RWPE2 (cell line): Measurements from ENCODE around the gene CLPTM1.
A peak's percentile ranks its signal among the peaks of the same experiment; 100 is the strongest.
"Not testable (repeated sequence)": the region's sequence is repeated elsewhere in the genome, so short reads cannot be mapped to it uniquely, and the experiment has no call there.

Source experiments
- ATAC-seq: fragments of 200-7000 bp; cut with Tn5 transposase; 3 replicates; pipeline ENCODE4 v1.9.1; 2021; ENCODE audit warnings: low read depth
- DNase-seq: peaks from one replicate; pipeline ENCODE4 v3.0.0-alpha.2; 2020; ENCODE audit warnings: low spot score
- H3K27ac ChIP-seq: fragments of 450-650 bp; 2 replicates; pipeline ENCODE4 v1.5.1; 2017; ENCODE audit warnings: mild to moderate bottlenecking; ENCODE audit not compliant: poor library complexity, severe bottlenecking
- H3K27me3 ChIP-seq: fragments of 250-450 bp; sonication (Bioruptor Pico); 2 replicates; pipeline ENCODE4 v1.5.1; 2021; ENCODE audit warnings: mild to moderate bottlenecking, moderate library complexity; ENCODE audit not compliant: insufficient read depth, poor library complexity, severe bottlenecking
- H3K36me3 ChIP-seq: fragments of 250-450 bp; sonication (Bioruptor Pico); 2 replicates; pipeline ENCODE4 v1.5.1; 2020; ENCODE audit warnings: low read depth, mild to moderate bottlenecking, moderate library complexity
- H3K4me1 ChIP-seq: fragments of 250-450 bp; sonication (Bioruptor Pico); 2 replicates; pipeline ENCODE4 v1.5.1; 2021; ENCODE audit warnings: mild to moderate bottlenecking, moderate library complexity; ENCODE audit not compliant: insufficient read depth, poor library complexity, severe bottlenecking
- H3K4me3 ChIP-seq: fragments of 250-450 bp; sonication (Bioruptor Pico); 2 replicates; pipeline ENCODE4 v1.5.1; 2021; ENCODE audit warnings: mild to moderate bottlenecking, moderate library complexity; ENCODE audit not compliant: severe bottlenecking
- H3K9me3 ChIP-seq: fragments of 250-450 bp; sonication (Bioruptor Pico); 2 replicates; pipeline ENCODE4 v1.5.1; 2021; ENCODE audit warnings: mild to moderate bottlenecking, moderate library complexity; ENCODE audit not compliant: severe bottlenecking
- CTCF ChIP-seq: fragments of 450-650 bp; IDR thresholded peaks from one replicate; pipeline ENCODE4 v1.5.1; 2017; ENCODE audit warnings: mild to moderate bottlenecking, moderate library complexity; ENCODE audit not compliant: poor library complexity, severe bottlenecking

The CLPTM1 gene

GRCh38 chr19:44993926-44994537, 38.9 kb downstream of the CLPTM1 start:
- no peak for ATAC-seq
- Histone ChIP-seq H3K36me3 (0 out of 2 replicates have a peak, but pooled peaks cover 7% of the 10 kb centered on the region), H3K4me3 (no peak overlapping the region), H3K9me3 (no peaks in the 10 kb centered on the region), H3K27me3 (no peaks in the 10 kb centered on the region), H3K4me1 (no peaks in the 10 kb centered on the region), H3K27ac (no peak overlapping the region)
- no peak for TF ChIP-seq CTCF
- no peak for DNase-seq

GRCh38 chr19:44998025-44998424, 42.8 kb downstream of the CLPTM1 start:
- Histone ChIP-seq H3K36me3 (no peaks in the 10 kb centered on the region), H3K9me3 (no peaks in the 10 kb centered on the region), H3K27ac (no peak overlapping the region), H3K27me3 (no peaks in the 10 kb centered on the region), H3K4me3 (no peak overlapping the region), H3K4me1 (peaks cover 2% of the 10 kb centered on the region)
- DNase-seq (no peak), ATAC-seq (no peak)
- TF ChIP-seq CTCF, result no peak

GRCh38 chr19:44999131-44999925, 44.1 kb downstream of the CLPTM1 start:
- not testable (repeated sequence) for H3K27me3 ChIP-seq, H3K4me3 ChIP-seq, H3K4me1 ChIP-seq, H3K9me3 ChIP-seq, H3K36me3 ChIP-seq, H3K27ac ChIP-seq, ATAC-seq, DNase-seq

GRCh38 chr19:45000665-45001064, 45.5 kb downstream of the CLPTM1 start:
- not testable (repeated sequence) for H3K36me3 ChIP-seq, H3K27ac ChIP-seq, ATAC-seq, DNase-seq, H3K4me1 ChIP-seq, H3K9me3 ChIP-seq, H3K27me3 ChIP-seq
- peak overlapping the region; percentile 81 for H3K4me3 ChIP-seq

GRCh38 chr19:45001087-45001739, 46.0 kb downstream of the CLPTM1 start, which contains the start of gene RELB:
Gene RELB, plus strand, starts transcription at chr19:45001464. Its CDS starts 116 bp downstream, at chr19:45001580.
- Histone ChIP-seq H3K36me3 (no peaks in the 10 kb centered on the region), H3K4me3 (peak within 1 kb of the TSS; percentile 81), H3K4me1 (peaks cover 2% of the 10 kb centered on the region), H3K27ac (peak within 1 kb of the TSS; percentile 63), H3K27me3 (no peaks in the 10 kb centered on the region), H3K9me3 (no peaks in the 10 kb centered on the region)
- ATAC-seq (peak; percentile 44), DNase-seq (peak; percentile 90)
- TF ChIP-seq CTCF, result no peak
